K562 (cell line): ENCODE data around the gene FAM222A. TPM values are rescaled to one million over a fixed set of nuclear protein-coding genes. Genes with fewer than 3 reads are reported as not detected.

Experiments used
- ATAC-seq: fragments of 200-7000 bp; cut with Tn5 transposase; 3 replicates; pipeline ENCODE4 v1.9.1; 2020; ENCODE audit warnings: moderate library complexity
- BruUV-seq: library from RNA; stranded (reverse); fragments of 400-500 nt; replicated peaks from 2 replicates; lab custom pipeline; 2021; lab: Mats Ljungman, UMichigan
- CTCF ChIA-PET: fragments of 300-600 bp; formaldehyde crosslinking; extraction: SDS; loops from one replicate; lab custom pipeline; 2021; ENCODE audit warnings: low intra/inter-chr PET ratio; lab: Yijun Ruan, JAX
- POLR2A ChIA-PET: fragments of 300-600, 350-650 bp; sonication (Branson Sonifier 250); formaldehyde crosslinking; extraction: SDS; loops from one replicate; lab custom pipeline; 2021; ENCODE audit warnings: antibody characterized with exemption, inconsistent platforms; lab: Yijun Ruan, JAX
- DNase-seq, 4 experiments: peaks; one replicate each; pipeline versions ENCODE4 v3.0.0 to v3.0.0-alpha.2; 2011 to 2018; ENCODE audit warnings: low spot score in 3 of 4, mixed read lengths in 3 of 4; ENCODE audit errors: extremely low read depth in 1 of 4
- FAIRE-seq: peaks from 2 replicates; lab custom pipeline; 2011; peaks lifted over from hg19 to GRCh38; lab: Jason Lieb, UNC
- H2AFZ ChIP-seq: 2 replicates; pipeline ENCODE4 v1.6.0; 2011; ENCODE audit warnings: low read depth, low read length, control low read depth, inconsistent platforms
- H3K27ac ChIP-seq: fragments of 200-600 bp; 3 replicates; pipeline ENCODE4 v1.8.0; 2011; ENCODE audit warnings: low read depth, mild to moderate bottlenecking, control low read depth, inconsistent platforms, low read length, moderate library complexity, mixed read lengths; ENCODE audit errors: extremely low read depth
- H3K27me3 ChIP-seq, 2 experiments: fragments of 300-600 bp in 1 of 2; 2 replicates in 1 of 2; 3 replicates in 1 of 2; pipeline versions ENCODE4 v1.6.0 to v1.8.0; 2011; ENCODE audit warnings: inconsistent platforms in 2 of 2, low read length in 2 of 2, mild to moderate bottlenecking in 1 of 2, mixed read lengths in 1 of 2, moderate library complexity in 1 of 2; ENCODE audit not compliant: control insufficient read depth in 2 of 2, insufficient read depth in 2 of 2
- H3K36me3 ChIP-seq: fragments of 300-600 bp; 3 replicates; pipeline ENCODE4 v1.8.0; 2011; ENCODE audit warnings: mild to moderate bottlenecking, low read length, inconsistent platforms; ENCODE audit not compliant: control insufficient read depth, insufficient read depth
- H3K4me1 ChIP-seq, 2 experiments: fragments of 200-600 bp in 1 of 2; replicated peaks in 1 of 2; 2 replicates in 1 of 2; 3 replicates in 1 of 2; pipeline versions ENCODE4 v1.5.1 to v1.8.0; 2011; ENCODE audit warnings: inconsistent platforms in 2 of 2, low read length in 2 of 2, mild to moderate bottlenecking in 1 of 2, mixed read lengths in 1 of 2, moderate library complexity in 1 of 2; ENCODE audit not compliant: control insufficient read depth in 2 of 2, insufficient read depth in 2 of 2
- H3K4me2 ChIP-seq: 2 replicates; pipeline ENCODE4 v1.6.1; 2011; ENCODE audit warnings: low read length, control low read depth, inconsistent platforms, mixed read lengths; ENCODE audit not compliant: insufficient read depth
- H3K4me3 ChIP-seq: fragments of 200-600 bp; sonication (generic), shearing (Covaris generic); 2 replicates; pipeline ENCODE4 v1.5.1; 2016; ENCODE audit warnings: control low read depth, inconsistent platforms
- H3K79me2 ChIP-seq: fragments of 200-600 bp; 3 replicates; pipeline ENCODE4 v1.8.0; 2011; ENCODE audit warnings: low read length, inconsistent platforms; ENCODE audit not compliant: control insufficient read depth, insufficient read depth
- H3K9ac ChIP-seq, 2 experiments: 2 replicates each; pipeline versions ENCODE4 v1.6.0 to v1.6.1; 2011; ENCODE audit warnings: low read depth in 2 of 2, low read length in 2 of 2, control low read depth in 1 of 2, inconsistent platforms in 1 of 2, mild to moderate bottlenecking in 1 of 2, mixed read lengths in 1 of 2; ENCODE audit not compliant: insufficient read depth in 1 of 2
- H3K9me1 ChIP-seq: one replicate; pipeline ENCODE4 v1.6.0; 2011; ENCODE audit warnings: inconsistent platforms, mild to moderate bottlenecking, low read length, moderate library complexity; ENCODE audit not compliant: control insufficient read depth, insufficient read depth
- H3K9me3 ChIP-seq: replicated peaks from 2 replicates; pipeline ENCODE4 v1.5.1; 2011; ENCODE audit warnings: low read depth, low read length, inconsistent platforms; ENCODE audit not compliant: control insufficient read depth, insufficient read depth
- H4K20me1 ChIP-seq: replicated peaks from 2 replicates; pipeline ENCODE4 v1.6.1; 2011; ENCODE audit warnings: low read length, inconsistent platforms, mixed read lengths; ENCODE audit not compliant: control insufficient read depth, insufficient read depth
- CBX3 ChIP-seq, 2 experiments: IDR thresholded peaks; 1 replicate in 1 of 2; 2 replicates in 1 of 2; pipeline ENCODE4 v1.6.1; 2012; ENCODE audit warnings: inconsistent platforms in 2 of 2, low read length in 2 of 2, borderline replicate concordance in 1 of 2, control low read depth in 1 of 2
- CTCFL ChIP-seq: IDR thresholded peaks from 2 replicates; pipeline ENCODE4 v1.6.1; 2011; ENCODE audit warnings: borderline replicate concordance, low read depth, mild to moderate bottlenecking, moderate library complexity, low read length; ENCODE audit not compliant: insufficient read depth, poor library complexity, severe bottlenecking
- ELF4 ChIP-seq: fragments of 450-650 bp; formaldehyde crosslinking; IDR thresholded peaks from 2 replicates; pipeline ENCODE4 v1.4.0; 2022; ENCODE audit warnings: missing genetic modification characterization
- FOSL1 ChIP-seq: fragments of 200-800 bp; sonication (Bioruptor generic); conservative IDR thresholded peaks from 2 replicates; pipeline ENCODE4 v1.6.1; 2016; ENCODE audit warnings: missing genetic modification characterization, missing compliant biosample characterization
- MITF ChIP-seq: IDR thresholded peaks from 2 replicates; pipeline ENCODE4 v1.6.1; 2014; ENCODE audit warnings: antibody characterized with exemption
- MTA3 ChIP-seq: fragments of 450-650 bp; formaldehyde crosslinking; IDR thresholded peaks from 2 replicates; pipeline ENCODE4 v1.6.1; 2017; ENCODE audit warnings: mild to moderate bottlenecking, borderline replicate concordance
- NFRKB ChIP-seq: fragments of 450-650 bp; IDR thresholded peaks from 2 replicates; pipeline ENCODE4 v1.6.1; 2016; ENCODE audit warnings: low read depth
- NFXL1 ChIP-seq: fragments of 450-650 bp; formaldehyde crosslinking; IDR thresholded peaks from 2 replicates; pipeline ENCODE4 v1.4.0; 2021; ENCODE audit warnings: mild to moderate bottlenecking
- PML ChIP-seq: IDR thresholded peaks from 2 replicates; pipeline ENCODE4 v1.6.1; 2012; ENCODE audit warnings: low read length, inconsistent platforms
- POLR2AphosphoS5 ChIP-seq: IDR thresholded peaks from 2 replicates; pipeline ENCODE4 v1.6.1; 2011; ENCODE audit warnings: mild to moderate bottlenecking, low read depth, low read length, moderate library complexity; ENCODE audit not compliant: control insufficient read depth, insufficient read depth
- SMARCE1 ChIP-seq: fragments of 450-650 bp; IDR thresholded peaks from 2 replicates; pipeline ENCODE4 v1.7.1; 2016; ENCODE audit warnings: mild to moderate bottlenecking
- SRSF7 ChIP-seq: fragments of 200-400 bp; formaldehyde crosslinking; optimal IDR thresholded peaks from 2 replicates; pipeline ENCODE3; 2017; ENCODE audit warnings: mild to moderate bottlenecking, low read depth, low read length
- STAG1 ChIP-seq: sonication (generic); formaldehyde crosslinking; IDR thresholded peaks from 2 replicates; pipeline ENCODE4 v1.5.0; 2020; ENCODE audit warnings: missing genetic modification reagents, borderline replicate concordance
- TRIM24 ChIP-seq, 2 experiments: fragments of 450-650 bp; IDR thresholded peaks; 2 replicates each; pipeline ENCODE4 v1.6.1; 2016
- TRIM28 ChIP-seq: fragments of 450-650 bp; IDR thresholded peaks from 2 replicates; pipeline ENCODE4 v1.6.1; 2017
- ZFPM2 ChIP-seq: fragments of 250-450 bp; sonication (Bioruptor Pico); IDR thresholded peaks from 2 replicates; pipeline ENCODE4 v1.5.1; 2022; ENCODE audit warnings: mild to moderate bottlenecking
- ZNF134 ChIP-seq: fragments of 250-450 bp; sonication (Bioruptor Pico); conservative IDR thresholded peaks from 2 replicates; pipeline ENCODE4 v1.4.0; 2020
- ZNF696 ChIP-seq: fragments of 250-450 bp; sonication (Bioruptor Pico); conservative IDR thresholded peaks from 2 replicates; pipeline ENCODE4 v1.4.0; 2020; ENCODE audit warnings: mild to moderate bottlenecking, moderate library complexity
- WGBS: fragments of 100-300 bp; shearing (Covaris generic); methylation state at CpG from one replicate; pipeline ENCODE4 v1.1.6; 2016; ENCODE audit warnings: low coverage, mixed read lengths; ENCODE audit not compliant: insufficient coverage; ENCODE audit errors: missing lambda C conversion rate; 5-methylcytosine and 5-hydroxymethylcytosine counted together
- in situ Hi-C: fragments of 300-500 bp; cut with MboI; formaldehyde crosslinking; loops from 4 replicates; pipeline ENCODE4 v1.15.0; 2018; ENCODE audit warnings: inconsistent platforms, mixed read lengths
- intact Hi-C: fragments of 100-400 bp; cut with micrococcal nuclease; formaldehyde crosslinking; loops from 2 replicates; pipeline ENCODE4 v1.14.2; 2022
- polyA plus RNA-seq, 8 experiments: library from polyadenylated mRNA; depleted of rRNA in 4 of 8; stranded (reverse) in 5 of 8; unstranded in 3 of 8; fragments of >200 nt; fragmentation: Nextera tagmentation in 2 of 8; fragmentation: Illumina TruSeq in 1 of 8; extraction: Ambion mirVana in 2 of 8; extraction: Trizol in 1 of 8; gene quantifications; 2 replicates each; pipeline versions ENCODE4 v1.2.1 to v1.2.3, GENCODE V29; 2011 to 2014; ENCODE audit warnings: inconsistent platforms in 1 of 8, missing spikeins in 1 of 8
- total RNA-seq, 7 experiments: library from RNA; depleted of rRNA in 6 of 7; stranded (reverse); fragments of >200 nt in 6 of 7; fragmentation: Illumina TruSeq in 2 of 7; extraction: Trizol in 2 of 7; gene quantifications; 2 replicates each; pipeline versions ENCODE4 v1.2.1 to v1.2.3, GENCODE V29; 2011 to 2021; ENCODE audit warnings: low replicate concordance in 1 of 7
- TF ChIP-seq, protein P1 (sequence below), 2 experiments: fragments of 450-650 bp in 1 of 2; sonication (generic) in 1 of 2; formaldehyde crosslinking; conservative IDR thresholded peaks; 2 replicates each; pipeline versions ENCODE4 v1.4.0 to v1.8.1; 2020 to 2022; ENCODE audit warnings: mild to moderate bottlenecking in 1 of 2, missing genetic modification reagents in 1 of 2

FAM222A gene
- total and polyA plus RNA-seq, 9 of the 15 experiments (the other 6 are each of a cell fraction or from before 2014, with no cell fraction given) = 0.03 to 0.36 (median 0.12) TPM; not detected in 1

DNA sequence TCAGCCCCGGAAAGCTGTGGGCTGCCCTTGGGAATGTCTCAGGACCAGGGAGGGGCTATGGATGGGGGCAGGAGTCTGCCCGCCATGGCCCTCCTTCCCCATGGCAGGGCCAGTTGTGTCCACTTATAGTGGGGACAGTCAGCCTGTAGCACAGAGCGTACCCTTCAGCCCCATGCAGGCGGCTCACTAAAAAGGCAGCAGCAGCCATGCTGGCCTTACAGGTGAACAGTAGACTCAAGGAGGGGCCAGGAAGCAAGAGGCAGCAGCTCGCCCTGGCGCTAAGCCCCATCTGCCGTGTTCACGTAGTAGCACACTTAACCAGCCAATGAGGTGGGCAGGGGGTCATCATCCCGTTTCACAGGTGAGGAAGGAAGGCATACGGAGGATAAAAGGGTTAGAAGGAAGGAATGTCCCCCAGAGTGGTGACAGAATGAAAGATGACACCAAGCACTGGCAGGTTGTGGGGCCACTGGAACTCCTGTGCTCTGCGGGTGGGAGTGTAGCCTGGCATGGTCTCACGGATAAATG is 52.7 kb downstream of the FAM222A start:
- H3K36me3 ChIP-seq = no peaks in the 10 kb centered on the region
- H3K9me1 ChIP-seq = no peaks in the 10 kb centered on the region
- DNase-seq = no peak
- no peak for TF ChIP-seq NFXL1 (CRISPR knock-in tag)
- TF ChIP-seq ZFPM2 (CRISPR knock-in tag) = no peak
- TF ChIP-seq SMARCE1 = no peak
- no peak for TF ChIP-seq CTCFL
- no peak for TF ChIP-seq TRIM28
- TF ChIP-seq, protein P1, sequence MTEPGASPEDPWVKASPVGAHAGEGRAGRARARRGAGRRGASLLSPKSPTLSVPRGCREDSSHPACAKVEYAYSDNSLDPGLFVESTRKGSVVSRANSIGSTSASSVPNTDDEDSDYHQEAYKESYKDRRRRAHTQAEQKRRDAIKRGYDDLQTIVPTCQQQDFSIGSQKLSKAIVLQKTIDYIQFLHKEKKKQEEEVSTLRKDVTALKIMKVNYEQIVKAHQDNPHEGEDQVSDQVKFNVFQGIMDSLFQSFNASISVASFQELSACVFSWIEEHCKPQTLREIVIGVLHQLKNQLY (CRISPR knock-in tag; conservative IDR thresholded peaks at IDR 0.05) = no peak
- TF ChIP-seq SRSF7 = no peak
- TF ChIP-seq MITF = no peak
- no peak for TF ChIP-seq MTA3
- no peak for TF ChIP-seq NFRKB
- TF ChIP-seq STAG1 (CRISPR knock-in tag) = no peak
- no peak for TF ChIP-seq ELF4 (CRISPR knock-in tag)
- TF ChIP-seq CBX3 (IDR thresholded peaks at IDR 0.05; ENCODE audit: borderline replicate concordance in 1 of 2, low read length in 2 of 2) = no peak
- no peak for TF ChIP-seq FOSL1 (tag)
- TF ChIP-seq ZNF696 (CRISPR knock-in tag) = no peak
- no peak for TF ChIP-seq TRIM24 (IDR thresholded peaks at IDR 0.05)
- TF ChIP-seq PML = no peak
- TF ChIP-seq ZNF134 = no peak
- TF ChIP-seq POLR2AphosphoS5 = no peak
- peaks cover 9% of the 10 kb centered on the region; the same call in 1 of the 2 replicates for H4K20me1 ChIP-seq
- no peak overlapping the region for H3K9ac ChIP-seq
- intact Hi-C loops (no loop called here), in situ Hi-C loops (no loop called here)
- no peak for FAIRE-seq
- WGBS = 1% methylated on average over 12 of the region's 12 CpGs
- H3K27me3 ChIP-seq = peaks cover 26 to 71% of the 10 kb centered on the region in 2 experiments; a peak in 4 of 5 replicates
- BruUV-seq = no TSS peak
- H3K27ac ChIP-seq = no peak overlapping the region
- no peak for ATAC-seq
- peaks cover 0 to 17% of the 10 kb centered on the region in 2 experiments; a peak in 2 of 5 replicates for H3K4me1 ChIP-seq
- H3K79me2 ChIP-seq = no peaks in the 10 kb centered on the region
- H3K4me2 ChIP-seq = no peak overlapping the region
- no peaks in the 10 kb centered on the region for H3K9me3 ChIP-seq
- CTCF ChIA-PET = no interaction called here
- no peak overlapping the region for H3K4me3 ChIP-seq
- POLR2A ChIA-PET = no interaction called here
- no peak overlapping the region for H2AFZ ChIP-seq
